B cell (primary cell): Measurements from ENCODE around the gene MRAS.

Source experiments
- CTCF ChIP-seq: fragments of 200-600 bp; IDR thresholded peaks from one replicate; pipeline ENCODE4 v1.8.0; 2022; ENCODE audit warnings: antibody characterized with exemption, mild to moderate bottlenecking
- EZH2 ChIP-seq: IDR thresholded peaks from 2 replicates; pipeline ENCODE4 v1.6.1; 2012; ENCODE audit warnings: borderline replicate concordance, low read depth, mild to moderate bottlenecking, moderate library complexity, low read length; ENCODE audit not compliant: insufficient read depth, poor library complexity, severe bottlenecking

GRCh38 chr3:138363322-138363721, 14.9 kb downstream of the MRAS start:
- TF ChIP-seq CTCF: no peak
- no peak for TF ChIP-seq EZH2
